HT-29 (cell line): Measurements from ENCODE around the gene HPS6. TPM values are rescaled to one million over a fixed set of nuclear protein-coding genes. Genes with fewer than 3 reads are reported as not detected.

ENCODE experiments used
- DNase-seq: peaks from one replicate; pipeline ENCODE4 v3.0.0-alpha.2; 2015; ENCODE audit warnings: low spot score
- total RNA-seq: library from RNA; depleted of rRNA; stranded (reverse); fragments of >200 nt; shearing (Covaris generic); gene quantifications from 2 replicates; pipeline ENCODE4 v1.2.3, GENCODE V29; 2014

HPS6 gene
- total RNA-seq, 1 experiment from 2014 or later = 42.1 TPM

DNA sequence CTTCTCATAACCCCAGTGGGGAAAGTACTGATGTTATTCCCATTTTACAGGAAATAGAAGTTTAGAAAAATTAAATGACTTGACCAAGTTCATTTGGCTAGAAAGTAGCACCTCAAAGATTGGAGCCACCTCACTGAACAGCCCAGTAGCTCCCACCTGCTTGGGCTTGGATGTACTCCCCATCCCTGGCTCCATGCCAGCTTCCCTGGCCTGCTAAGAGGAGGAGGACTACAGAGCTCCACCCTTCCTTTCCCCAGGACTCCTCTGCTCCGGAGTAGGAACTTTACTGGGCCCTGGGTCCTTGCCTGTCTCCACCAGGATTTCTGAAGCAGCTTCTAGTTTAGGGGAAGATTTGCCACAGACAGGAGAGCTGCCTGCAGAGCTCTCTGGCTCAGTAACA lies 3.1 kb downstream of the HPS6 start:
- DNase-seq = peak; percentile 69

DNA sequence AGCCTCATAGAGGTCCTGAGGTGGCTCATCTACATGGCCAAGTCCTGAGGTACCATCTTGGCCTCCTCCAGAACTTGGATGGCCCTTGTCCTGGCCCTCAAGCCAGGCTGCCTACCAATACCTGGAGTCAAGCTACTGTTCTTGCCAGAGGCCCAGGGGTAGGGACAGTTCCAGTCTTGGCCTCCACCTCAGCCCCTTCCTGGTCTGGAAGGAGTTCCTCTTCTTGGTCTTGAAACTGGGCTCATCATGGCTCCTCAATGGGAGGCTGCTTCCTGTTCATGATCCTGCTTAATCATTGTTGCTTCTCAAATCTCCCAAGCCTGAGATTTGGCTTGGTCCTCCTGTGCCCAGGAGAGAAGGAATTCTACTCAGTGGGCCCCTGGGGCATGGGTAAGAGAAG lies 3.9 kb downstream of the HPS6 start:
- DNase-seq = no peak

DNA sequence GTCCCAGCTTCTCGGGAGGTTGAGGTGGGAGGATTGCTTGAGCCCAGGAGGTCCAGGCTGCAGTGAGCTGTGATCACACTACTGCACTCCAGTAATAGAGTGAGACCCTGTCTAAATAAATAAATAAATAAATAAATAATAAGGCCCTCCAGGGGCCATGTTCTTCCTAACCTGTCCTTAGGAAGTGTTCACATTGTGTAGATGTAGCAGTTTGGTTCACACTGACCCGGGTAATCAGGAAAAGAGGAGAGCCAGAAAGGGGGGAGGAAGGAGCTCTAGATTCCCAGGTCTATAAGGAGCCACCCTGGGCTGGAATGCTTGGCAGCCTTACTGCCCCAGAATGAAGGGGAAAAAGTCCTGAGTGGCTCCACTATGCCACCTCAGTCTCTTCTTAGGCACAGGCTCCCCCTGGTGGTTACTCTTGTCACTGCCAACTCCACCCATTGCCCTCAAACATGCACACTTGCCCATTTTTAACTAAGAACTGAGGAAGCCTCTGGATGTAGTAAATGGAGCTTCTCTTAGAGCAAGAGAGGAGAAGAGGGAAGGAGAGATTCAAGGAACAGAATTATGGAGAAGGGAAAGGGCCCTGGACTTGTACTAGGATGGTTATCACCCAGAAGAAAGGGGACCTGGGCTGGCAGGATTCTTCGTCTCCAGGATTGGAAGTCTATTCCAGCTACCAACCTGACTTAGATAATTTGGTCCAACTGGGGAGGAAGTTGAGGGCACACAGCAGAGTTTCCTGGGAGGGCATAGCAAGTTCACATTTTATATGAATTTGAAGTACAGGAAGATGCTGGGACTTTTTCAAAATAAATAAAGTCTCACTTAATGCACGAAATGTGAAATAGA lies 7.8 kb downstream of the HPS6 start:
- peak; percentile 96 for DNase-seq

DNA sequence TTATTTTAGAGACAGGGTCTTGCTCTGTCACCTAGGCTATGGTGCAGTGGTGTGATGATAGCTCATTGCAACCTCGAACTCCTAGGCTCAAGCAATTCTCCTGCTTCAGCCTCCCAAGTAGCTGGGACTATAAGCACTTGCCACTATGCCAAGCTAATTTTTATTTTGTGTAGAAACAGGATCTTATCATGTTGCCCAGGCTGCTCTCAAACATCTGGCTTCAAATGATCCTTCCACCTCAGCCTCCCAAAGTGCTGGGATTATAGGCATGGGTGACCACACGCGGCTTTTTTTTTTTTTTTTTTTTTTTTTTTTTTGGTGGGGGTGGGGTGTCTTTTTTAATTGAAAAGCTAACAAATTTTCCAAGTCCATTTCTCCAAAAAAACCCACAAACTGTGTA lies 18.4 kb downstream of the HPS6 start:
- DNase-seq = no peak

DNA sequence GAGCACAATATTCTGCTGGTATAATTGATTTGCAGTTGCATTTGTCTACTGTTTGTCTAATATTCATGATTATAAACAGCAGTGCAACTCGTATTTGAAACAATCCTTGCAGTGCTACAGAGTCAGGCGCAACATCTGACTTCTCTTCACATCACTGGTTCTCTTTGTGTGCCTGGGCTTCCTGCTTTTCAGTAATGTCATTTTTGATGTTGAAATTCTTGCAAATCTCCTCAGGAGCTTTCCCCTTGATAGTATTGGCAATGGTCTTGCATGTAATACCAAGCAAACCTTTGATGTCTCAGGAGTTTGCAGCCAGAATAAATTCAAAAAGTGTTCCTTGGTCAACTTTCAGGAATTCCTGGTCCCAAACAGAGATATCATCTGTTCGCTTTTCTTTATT lies 20.2 kb downstream of the HPS6 start:
- DNase-seq = no peak

DNA sequence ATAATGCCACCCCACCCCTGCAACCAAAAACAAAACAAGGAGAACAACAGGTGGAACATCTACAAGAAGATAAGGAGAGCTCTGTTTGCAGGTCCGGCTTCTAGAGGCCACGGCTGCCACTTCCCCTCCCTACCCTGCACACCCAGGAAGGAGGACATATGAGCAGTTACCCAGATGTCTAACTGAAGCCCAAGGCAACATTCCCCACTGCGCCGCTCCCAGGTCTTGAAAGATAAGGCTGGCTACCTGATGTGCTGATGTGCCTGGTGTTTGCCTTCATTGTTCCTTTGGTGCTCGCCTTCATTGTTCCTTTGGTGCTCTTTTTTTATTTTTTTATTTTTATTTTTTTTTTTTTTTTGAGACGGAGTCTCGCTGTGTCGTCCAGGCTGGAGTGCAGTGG lies 21.0 kb downstream of the HPS6 start:
- no peak for DNase-seq

DNA sequence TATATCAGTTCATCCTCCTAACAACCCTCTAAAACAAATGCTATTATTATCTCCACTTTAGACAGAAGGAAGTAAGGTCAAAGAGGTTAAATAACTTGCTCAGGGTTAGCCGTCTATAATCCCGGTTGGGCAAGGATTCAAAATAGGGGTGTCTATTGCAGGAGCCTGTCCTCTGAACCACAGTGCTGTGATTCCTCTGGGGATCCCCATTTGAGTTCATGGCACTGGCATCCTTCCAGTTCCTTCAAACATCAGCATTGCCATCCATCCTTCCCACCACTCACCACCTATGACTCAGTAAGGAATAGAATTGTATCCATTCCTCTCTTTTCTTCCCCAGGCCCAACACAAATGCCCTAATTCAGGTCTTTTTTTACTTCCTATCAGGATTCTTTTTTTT lies 25.6 kb downstream of the HPS6 start:
- no peak for DNase-seq

DNA sequence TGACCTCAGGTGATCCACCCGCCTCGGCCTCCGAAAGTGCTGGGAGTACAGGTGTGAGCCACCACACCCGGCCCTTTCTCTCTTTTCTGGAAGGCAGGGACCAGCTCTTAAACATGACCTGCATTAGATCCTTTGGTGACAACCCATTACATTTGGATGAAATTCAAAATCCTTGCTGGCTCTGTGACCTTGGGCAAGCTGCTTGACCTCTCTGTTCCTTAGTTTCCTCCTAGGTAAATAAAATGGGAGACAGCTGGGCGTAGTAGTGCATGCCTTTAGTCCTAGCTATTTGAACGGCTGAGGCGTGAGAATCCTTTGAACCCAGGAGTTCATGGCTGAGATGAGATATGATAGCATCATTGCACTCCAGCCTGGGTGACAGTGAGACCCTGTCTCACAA lies 31.3 kb downstream of the HPS6 start:
- no peak for DNase-seq

DNA sequence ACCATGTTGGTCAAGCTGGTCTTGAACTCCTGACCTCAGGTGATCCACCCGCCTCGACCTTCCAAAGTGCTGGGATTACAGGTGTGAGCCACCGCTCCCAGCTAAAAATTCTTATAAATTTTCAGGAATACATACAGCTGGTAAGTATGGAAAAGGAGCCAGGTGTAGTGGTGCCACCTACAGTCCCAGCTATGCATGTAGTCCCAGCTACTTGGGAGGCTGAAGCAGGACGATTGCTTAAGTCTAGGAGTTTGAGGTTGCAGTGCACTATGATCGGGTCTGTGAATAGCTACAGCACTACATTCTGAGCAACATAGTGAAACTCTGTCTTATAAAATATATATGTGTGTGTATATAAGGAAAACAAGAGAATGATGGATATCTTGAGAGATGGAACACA lies 36.0 kb downstream of the HPS6 start:
- peak; percentile 54 for DNase-seq

DNA sequence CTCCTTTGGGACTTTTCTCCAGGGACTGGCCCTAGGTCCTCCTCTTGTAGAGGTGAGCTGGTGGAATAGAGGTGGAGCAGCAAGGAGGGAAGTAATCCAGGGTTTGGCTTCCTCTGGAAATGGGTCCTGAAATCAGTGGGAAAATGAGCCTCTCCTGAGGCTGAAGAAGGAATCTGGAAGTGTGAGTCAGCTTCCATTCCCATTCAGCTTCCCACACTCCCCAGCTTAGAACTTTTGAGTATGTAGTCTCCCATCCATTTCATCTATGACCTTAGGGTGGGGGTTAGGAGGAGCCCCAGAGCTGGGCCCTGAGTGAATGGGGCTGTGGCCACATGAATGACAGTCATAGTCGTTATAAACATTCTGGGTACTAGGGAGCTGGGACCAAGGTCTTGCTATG lies 37.3 kb downstream of the HPS6 start:
- DNase-seq = no peak

DNA sequence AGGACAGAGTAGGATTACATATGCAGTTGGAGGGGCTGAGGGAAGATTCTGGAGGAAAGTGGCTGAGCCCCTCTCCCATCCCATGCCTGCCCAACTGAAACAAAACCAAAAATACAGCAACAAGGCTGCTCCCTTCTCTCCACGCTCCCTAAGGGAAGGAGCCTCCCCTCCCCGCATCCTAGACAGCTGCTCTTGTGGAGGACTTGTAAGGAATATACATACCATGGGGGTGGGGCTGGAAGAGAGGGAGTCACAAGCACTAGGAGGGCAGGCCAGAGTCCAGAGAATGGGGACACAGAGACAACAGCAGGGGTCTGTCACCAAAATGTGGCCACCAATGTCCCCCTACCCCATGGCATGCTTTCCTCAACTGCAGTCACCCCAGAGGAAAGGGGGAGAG lies 41.8 kb downstream of the HPS6 start:
- no peak for DNase-seq

DNA sequence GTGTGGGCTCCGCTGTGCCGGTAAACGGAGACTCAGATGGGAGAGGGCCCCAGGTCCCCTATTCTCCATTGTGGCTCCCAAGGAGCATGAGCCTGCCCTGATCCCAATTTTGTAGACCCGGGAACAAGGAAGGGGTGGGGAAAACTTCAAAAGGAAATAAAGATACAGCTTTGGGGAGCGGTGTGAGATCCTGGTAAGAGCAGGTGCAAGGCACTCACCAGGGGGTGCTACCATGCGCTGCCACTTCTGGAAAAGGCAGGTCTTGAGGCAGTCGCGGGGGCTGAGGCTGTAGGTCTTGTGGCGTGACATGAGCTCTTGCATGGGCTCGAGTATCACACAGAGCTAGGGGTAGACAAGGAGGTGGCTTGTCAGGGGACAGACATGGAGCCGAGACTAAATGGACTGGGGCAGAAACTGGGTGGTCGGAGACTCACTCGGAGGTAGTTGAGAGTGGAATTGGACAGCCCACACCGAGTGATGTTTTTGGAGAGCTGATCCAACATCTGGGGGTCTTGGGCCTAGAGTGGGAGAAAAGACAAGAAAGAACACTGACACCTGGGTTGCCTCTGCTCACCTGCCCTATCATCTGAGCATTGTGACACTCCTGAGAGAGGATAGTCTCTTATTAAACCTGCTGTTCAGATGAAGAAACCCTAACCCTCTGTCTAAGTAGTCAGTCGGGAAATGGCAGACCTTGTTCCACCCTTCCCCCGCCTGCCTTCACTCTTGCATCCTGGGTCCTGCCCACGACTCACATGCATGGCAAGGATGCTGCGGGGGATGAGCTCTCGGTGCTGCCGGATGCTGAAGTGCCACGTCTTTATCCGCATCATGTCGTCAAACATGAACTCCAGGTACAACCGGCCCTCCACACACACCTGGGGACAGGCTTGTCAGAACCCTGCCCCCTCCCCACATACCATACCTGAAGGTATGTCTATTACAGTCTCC lies 44.3 kb downstream of the HPS6 start:
- DNase-seq = no peak

DNA sequence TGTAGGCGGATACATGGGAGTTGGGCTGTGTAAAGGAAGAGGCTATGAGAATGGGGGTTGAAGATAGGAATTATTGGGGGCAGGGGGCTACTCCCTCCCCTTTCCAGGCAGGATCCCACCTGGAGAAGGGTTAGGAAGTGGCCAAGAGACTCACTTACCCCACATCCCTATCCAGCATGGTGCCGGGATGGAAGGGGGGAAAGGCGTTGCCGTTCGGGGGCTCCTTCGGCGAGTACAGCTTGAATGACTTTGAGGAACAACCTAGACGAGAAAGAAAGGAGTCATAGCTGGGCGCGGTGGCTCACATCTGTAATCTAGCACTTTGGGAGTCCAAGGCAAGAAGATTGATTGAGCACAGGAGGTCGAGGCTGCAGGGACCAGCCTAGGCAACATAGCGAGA lies 46.1 kb downstream of the HPS6 start:
- DNase-seq = no peak

DNA sequence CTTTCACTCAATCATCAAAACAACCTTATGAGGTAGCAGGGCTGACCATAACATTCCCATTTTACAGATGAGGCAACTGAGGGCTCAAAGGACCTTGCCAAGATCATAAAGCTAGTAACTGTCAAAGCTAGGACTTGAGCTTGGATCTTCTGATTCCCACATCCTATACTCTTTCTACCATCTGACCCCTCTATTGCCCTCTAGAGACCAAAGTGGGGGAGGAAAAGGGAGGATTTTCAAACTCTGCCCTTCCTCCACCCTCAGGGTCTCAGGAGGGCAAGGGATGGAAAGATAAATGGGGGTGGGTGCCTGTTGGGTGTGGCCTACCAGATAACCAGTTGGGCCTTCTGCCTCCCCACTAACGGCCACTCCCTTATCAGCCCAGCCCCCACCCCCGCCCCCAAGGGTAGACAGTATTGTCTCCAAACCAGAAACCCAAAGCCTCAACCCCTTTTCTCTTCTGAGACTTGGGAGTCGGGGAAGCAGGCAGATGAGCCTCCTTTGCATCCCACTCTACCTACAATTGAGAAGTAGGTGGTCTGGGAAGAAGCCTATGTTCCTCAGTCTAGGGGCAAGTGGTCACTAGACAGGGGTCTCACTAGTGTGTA lies 47.2 kb downstream of the HPS6 start:
- DNase-seq = no peak

DNA sequence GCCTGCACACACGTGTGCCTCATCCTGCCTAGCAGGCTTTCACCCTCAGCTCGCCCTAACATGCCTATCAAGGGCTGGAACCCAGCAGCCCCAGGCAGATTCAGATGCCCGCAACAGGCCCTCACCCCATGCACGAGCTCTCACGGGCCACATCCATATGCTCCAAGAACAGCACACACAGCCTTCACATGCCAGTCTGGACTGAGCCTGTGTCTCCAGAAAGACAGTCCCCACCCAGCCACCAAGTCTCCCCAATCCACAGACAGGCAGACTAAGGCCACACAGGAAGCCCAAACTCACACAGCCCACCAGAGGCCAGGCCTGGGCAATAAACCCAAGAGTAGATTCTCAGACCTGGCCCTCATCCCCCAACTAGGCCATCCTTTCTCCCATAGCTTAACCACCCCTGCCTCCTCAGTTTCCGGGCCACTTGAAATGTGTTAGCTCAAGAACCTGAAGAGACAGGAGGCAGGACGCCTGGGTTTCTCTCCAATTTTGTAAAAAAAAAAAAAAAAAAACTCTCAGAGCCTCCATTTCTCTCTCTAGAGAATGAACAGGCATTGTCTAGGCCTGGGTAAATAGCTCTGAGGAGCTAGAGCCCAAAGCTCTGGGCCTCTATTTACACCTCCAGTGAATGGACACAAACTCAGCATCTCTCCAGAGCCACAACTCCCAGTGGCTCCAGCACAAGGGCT lies 48.3 kb downstream of the HPS6 start:
- no peak for DNase-seq

DNA sequence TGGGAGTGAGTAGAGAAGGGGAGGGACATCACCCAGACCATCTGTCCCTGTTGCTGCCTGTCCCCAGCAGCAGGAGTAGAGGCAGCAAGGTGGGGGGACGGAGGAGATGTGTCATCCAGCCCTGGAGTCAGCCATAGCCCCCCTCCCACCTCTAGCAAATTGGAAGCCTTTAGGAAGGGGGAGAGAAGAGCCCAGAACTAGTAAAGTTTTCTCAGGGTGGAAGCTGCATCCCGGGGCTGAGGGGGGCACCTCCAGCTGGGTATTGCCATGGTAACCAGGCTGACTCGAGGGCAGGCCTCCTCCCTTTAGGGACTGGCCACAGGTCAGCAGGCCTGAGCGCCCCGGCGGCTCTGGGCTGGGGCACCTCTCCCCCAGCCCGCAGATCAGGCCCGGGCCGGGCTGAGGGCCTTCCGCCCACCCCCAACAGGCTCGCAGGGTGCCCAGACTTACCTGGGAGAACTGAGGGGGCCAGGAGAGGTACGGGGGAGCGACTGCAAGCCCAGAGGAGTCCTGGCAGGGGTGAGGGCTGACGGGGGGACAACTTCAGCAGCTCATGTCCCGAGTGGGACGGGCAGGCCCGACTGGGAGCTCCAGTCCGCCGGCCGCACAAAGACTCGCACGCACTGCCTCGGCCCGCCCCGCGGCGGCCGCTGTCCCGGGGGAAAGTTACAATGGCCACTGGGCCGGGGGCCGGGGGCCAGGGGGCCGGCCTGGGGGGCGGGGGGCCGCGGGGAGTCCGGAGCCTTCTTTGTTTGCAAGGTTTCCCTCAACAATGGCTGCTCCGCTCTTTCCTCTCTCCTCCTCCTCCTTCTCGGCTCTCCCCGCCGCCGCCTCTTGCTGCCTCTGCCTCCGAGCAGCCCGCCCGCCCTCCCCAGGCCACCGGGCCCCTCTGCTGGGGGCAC lies 49.1 kb downstream of the HPS6 start:
- DNase-seq = peak; percentile 25

DNA sequence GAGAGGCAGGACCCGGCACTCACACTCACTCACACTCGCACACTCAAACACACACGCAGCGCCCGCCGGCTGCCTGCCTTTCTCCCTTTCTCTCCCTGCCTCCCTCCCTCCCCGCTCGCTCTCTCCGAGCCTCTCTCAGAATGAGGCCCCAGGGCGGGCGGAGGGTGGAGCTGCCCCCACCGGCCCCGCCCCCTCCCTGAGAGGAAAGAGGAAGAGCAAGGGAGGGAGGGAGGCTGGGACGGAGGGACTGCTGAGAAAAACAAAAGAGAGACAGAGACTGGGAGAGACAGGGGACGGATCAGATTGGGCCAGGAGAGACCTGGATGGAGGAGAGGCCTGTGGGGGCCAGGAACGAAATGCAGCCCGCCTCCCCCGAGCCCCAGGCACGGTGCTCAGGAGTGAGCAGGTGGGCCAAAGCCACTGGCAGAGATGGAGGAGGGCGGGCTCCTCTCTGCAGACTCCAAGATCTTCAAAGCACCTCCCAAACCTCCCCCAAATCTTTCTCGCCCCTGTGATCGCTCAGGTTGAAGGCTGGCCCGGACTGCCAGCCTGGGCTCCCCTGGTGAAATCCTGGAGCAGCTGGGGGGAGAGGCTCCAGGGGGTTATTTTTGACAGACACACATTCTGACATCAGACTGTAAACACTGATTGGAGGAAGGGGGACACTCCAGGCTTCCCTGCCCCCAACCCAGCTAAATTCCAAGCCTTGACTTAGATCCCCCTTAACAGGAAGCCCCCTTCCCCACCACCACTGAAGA lies 49.9 kb downstream of the HPS6 start:
- DNase-seq = peak; percentile 86

DNA sequence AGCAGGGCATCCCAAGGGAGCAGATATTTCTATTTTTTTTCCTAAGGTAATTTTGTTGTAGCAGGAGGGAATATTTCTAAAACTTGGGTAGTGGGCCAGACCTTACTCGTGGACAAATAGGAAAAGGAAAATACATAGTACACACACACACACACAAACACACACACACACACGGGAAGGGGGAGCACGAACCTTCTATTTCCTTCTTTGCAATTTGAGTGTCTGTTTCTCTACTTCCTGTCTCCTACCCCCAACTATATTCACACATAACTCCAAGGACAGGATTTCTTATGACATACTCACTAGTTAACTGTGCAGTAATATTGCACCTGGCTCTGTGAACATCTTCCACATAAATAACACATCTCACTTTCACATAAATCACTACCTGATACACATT lies 50.6 kb downstream of the HPS6 start:
- no peak for DNase-seq

DNA sequence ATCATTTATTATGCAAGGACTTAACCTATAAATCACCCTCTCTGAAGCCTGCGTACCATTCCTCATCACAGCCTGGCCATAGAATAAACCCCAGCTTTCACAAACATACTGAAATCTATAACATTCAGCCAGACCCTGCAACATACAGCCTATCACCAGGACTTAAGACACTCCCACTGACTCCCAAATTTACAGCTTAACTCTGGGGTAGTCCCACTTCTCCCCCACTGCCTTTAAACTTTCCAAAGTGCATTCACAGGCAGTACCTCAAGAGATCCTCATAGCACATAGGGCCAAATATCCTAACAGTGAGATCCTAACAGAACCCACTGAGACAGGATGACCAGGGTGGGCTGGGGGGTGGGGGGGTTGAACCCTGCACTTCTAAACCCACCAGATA lies 51.5 kb downstream of the HPS6 start:
- no peak for DNase-seq
